Measurements from ENCODE around the gene KCNC4. TPM values are rescaled to one million over a fixed set of nuclear protein-coding genes. Genes with fewer than 3 reads are reported as not detected.

KCNC4 gene
- total RNA-seq, 1 experiment from 2014 or later: 1.8 TPM

DNA sequence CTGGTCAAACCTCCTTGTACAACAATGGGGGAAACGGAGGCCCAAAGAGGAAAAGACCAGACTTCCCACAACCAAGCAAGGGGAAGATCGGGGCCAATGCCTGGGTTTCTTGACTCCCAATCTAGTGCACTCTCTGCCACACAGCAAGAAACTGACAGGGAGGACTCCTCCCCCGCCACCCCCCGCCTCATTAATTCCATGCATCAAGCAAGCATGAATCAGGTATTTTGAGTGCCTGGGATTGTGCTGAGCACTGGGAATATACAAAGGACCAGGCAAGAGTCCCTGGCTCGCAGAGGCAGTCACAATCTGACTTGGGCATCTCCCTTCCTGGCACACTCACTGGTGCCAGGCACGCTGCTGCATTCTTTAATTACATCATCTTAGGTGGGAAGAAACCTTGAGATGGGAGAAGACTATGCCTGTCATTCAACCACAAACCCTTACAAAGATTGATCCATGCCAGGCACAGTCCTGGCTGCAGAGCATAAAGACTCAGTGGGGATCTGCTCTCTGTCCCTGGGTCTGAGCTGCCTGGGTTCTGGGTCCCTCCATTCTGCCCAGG is 4.4 kb upstream of the KCNC4 start:
- DNase-seq (ENCODE audit: low read depth, low spot score): no peak
- in situ Hi-C loops (cut with HindIII; ENCODE audit: low pct_unique_long_range_greater_than_20kb, low sequenced_read_pairs): no loop called here

GRCh38 chr1:110206261-110206920 is 3.7 kb upstream of the KCNC4 start:
- in situ Hi-C loops (cut with HindIII; ENCODE audit: low pct_unique_long_range_greater_than_20kb, low sequenced_read_pairs): no loop called here
- DNase-seq (ENCODE audit: low read depth, low spot score): no peak

DNA sequence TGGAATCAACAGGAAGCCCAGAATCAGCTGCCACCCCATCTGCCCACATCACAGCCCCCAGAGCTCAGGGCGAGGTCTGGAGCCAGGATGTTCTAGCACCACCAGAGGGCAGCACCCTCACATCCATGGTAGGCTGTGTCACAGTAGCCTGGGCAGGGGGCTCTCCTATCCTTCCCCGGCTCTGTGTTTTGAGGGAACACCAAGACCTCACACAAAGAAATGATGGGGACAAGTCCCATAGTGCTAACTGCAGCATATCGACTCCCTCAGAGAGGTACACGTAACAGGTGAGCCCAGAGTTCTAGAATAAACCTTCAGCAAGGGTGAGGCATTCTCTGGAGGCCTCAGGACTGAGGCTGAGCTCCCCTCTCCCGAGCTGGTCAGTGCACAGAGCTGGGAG is 2.3 kb upstream of the KCNC4 start:
- peak; percentile 68 for DNase-seq (ENCODE audit: low read depth, low spot score)
- in situ Hi-C loops (cut with HindIII; ENCODE audit: low pct_unique_long_range_greater_than_20kb, low sequenced_read_pairs): no loop called here

GRCh38 chr1:110208916-110209645 is 1.0 kb upstream of the KCNC4 start:
- in situ Hi-C loops (cut with HindIII; ENCODE audit: low pct_unique_long_range_greater_than_20kb, low sequenced_read_pairs): no loop called here
- no peak for DNase-seq (ENCODE audit: low read depth, low spot score)

- in situ Hi-C loops (cut with HindIII; ENCODE audit: low pct_unique_long_range_greater_than_20kb, low sequenced_read_pairs): no loop called here
- peak; percentile 14 for DNase-seq (ENCODE audit: low read depth, low spot score)
These were observed 736 bp downstream of the KCNC4 start for GRCh38 chr1:110210604-110211495.

GRCh38 chr1:110211496-110212168 is 1.5 kb downstream of the KCNC4 start:
- in situ Hi-C loops (cut with HindIII; ENCODE audit: low pct_unique_long_range_greater_than_20kb, low sequenced_read_pairs): no loop called here

DNA sequence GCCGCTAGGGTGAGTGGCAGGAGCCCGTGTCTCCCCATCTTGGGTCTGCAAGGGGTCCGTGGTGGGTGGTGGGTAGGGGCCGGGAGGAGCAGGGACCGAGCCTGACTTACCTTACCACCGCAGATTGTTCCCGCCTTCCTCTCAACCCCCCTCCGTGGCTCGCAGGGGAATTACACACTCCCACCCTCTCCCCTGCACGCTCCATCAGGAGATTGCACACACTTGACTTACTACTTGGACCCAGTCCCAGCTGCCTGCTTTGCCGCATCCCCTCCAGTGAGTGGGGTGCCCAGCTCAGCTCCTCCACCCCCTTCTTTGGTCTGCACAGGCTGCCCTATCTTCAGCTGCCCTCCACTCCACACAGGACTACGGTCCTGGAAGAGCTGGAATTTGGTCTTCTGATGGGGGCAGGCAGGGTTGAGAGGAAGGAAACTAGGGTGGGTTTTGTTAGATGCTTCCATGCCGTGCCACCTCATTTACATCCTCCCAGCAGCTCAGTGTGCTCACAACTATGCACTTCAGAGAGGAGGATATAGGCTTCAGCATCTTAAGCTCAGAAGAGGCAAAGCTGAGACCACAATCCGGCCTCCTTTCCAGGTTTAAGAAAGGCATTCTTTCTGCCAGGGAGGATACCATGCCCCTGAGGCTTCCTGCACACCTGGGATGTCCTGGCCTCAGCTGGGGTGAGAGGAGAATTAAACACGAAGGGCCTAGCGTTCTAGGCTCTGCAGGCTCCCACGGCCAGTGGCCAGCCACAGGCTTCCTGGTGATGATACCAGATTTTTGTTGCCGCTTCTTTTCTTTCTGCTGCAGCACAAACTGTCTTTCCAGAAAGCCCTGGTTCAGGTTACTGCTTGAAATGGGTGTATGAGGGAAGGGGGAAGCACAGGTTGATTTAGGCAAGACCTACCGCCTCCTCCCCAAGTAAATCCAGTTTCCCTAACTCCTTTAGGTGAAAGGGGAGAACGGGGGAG is 2.3 kb downstream of the KCNC4 start:
- no peak for DNase-seq (ENCODE audit: low read depth, low spot score)
- in situ Hi-C loops (cut with HindIII; ENCODE audit: low pct_unique_long_range_greater_than_20kb, low sequenced_read_pairs): no loop called here

More at GRCh38 chr1:110211496-110212168, 1.5 kb downstream of the KCNC4 start:
- no peak for DNase-seq (ENCODE audit: low read depth, low spot score)

- in situ Hi-C loops (cut with HindIII; ENCODE audit: low pct_unique_long_range_greater_than_20kb, low sequenced_read_pairs): no loop called here
- DNase-seq (ENCODE audit: low read depth, low spot score): no peak
These were observed 3.0 kb downstream of the KCNC4 start for GRCh38 chr1:110213143-110213540.

DNA sequence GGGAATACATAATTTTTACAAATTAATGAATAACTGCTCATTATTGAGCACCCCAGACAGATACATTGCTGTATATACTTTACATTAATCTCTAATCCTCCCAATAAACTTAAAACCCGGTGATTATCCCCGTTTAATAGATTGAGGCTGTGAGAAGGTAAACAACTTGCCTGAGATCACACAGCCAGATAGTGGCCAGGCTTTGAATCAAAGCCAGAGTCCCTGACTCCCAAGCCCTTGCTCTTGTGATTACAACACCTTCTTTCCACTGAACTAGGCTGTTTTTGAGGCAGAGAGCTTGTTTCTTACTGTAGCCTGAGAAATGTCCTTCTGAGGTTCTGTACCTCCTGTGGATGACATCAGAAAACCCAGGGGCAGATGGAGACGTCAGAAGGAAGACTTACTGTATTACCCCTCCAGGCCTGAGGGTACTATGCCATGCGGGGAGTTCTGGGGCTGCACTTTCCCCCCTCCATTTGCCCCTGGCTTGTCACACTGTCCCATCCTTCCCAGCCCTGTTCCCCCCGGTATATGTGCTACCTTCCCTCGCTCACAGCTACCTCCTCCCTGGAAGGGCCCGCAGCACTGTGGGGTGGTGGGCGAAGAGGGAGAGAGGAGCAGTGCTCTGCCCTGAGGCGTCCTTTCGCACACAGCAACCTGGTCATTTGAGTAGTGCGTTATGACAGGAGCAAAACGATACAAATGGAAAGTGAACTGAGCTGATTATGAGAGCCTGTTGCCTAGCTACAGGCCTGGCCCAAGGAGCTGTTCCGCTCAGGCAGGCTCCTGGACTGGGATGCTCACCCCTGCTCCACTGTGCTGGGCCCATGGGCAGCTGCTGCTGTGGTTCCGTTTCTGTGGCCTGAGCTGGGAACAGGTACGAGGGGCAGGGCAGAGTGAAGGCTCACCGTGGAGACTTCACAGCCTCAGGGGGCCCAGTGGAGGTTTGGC is 4.6 kb downstream of the KCNC4 start:
- DNase-seq (ENCODE audit: low read depth, low spot score): no peak
- in situ Hi-C loops (cut with HindIII; ENCODE audit: low pct_unique_long_range_greater_than_20kb, low sequenced_read_pairs): no loop called here

- in situ Hi-C loops (cut with HindIII; ENCODE audit: low pct_unique_long_range_greater_than_20kb, low sequenced_read_pairs): no loop called here
- DNase-seq (ENCODE audit: low read depth, low spot score): no peak
These were observed 5.8 kb downstream of the KCNC4 start for GRCh38 chr1:110215621-110216515.

DNA sequence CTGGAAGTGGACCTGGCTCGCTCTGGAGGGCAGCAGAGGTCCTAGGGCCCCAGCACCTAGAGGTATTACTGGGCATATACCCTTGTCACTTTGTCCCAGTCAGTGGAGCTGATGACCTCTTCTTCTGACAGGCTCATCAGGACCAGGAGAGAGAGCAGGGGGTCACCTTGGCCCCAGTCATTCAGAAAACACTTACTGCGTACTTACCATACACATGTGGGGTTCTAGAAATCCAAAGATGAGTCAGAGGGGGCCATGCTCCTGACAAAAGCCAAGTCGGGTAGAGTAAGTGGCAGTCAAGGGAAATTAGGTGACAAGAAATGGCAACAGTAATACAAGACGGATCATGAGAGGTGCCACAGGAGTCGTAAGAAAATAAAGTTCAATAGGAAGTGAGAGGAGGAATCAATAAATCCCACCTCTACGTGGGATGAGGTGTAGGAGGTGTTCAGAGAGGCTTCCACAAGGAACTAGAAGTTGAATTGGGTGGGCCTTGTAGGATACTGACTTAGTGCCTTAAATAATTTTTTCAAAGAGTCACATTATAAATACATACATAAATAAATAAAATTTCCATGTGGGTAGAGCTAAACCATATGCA is 6.8 kb downstream of the KCNC4 start:
- in situ Hi-C loops (cut with HindIII; ENCODE audit: low pct_unique_long_range_greater_than_20kb, low sequenced_read_pairs): no loop called here
- no peak for DNase-seq (ENCODE audit: low read depth, low spot score)

- DNase-seq (ENCODE audit: low read depth, low spot score): no peak
- in situ Hi-C loops (cut with HindIII; ENCODE audit: low pct_unique_long_range_greater_than_20kb, low sequenced_read_pairs): no loop called here
These were observed 8.0 kb downstream of the KCNC4 start for GRCh38 chr1:110218137-110218536.

DNA sequence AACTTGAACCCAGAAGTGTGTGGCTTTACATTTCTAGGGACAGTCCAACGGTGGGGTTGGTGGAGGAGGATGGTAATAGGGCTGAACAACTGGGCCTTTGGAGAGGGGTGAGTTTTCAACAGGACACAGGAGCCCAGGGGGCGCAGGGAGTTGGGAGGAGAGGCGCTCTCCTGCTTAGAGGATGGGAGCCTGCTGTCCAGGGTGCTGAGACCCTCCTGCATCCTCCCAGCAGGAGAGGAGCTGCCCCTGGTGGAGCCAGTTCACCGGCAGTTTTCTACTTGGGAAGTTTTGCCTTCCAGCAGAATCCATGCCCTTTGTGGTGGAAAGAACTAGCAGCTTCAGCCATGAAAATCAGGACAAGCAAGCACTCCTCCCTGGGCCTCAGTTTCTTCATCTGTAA is 8.6 kb downstream of the KCNC4 start:
- in situ Hi-C loops (cut with HindIII; ENCODE audit: low pct_unique_long_range_greater_than_20kb, low sequenced_read_pairs): no loop called here
- DNase-seq (ENCODE audit: low read depth, low spot score): no peak

- no peak for DNase-seq (ENCODE audit: low read depth, low spot score)
- in situ Hi-C loops (cut with HindIII; ENCODE audit: low pct_unique_long_range_greater_than_20kb, low sequenced_read_pairs): no loop called here
These were observed 10.2 kb downstream of the KCNC4 start for GRCh38 chr1:110220324-110220723.

Data from SK-MEL-5 (cell line).